Left forelimb (tissue), 1 donor: ENCODE measurements around the gene DHCR7.
A peak's percentile ranks its signal among the peaks of the same experiment; 100 is the strongest.

Source experiments
- DNase-seq: peaks from one replicate; pipeline ENCODE4 v3.0.0-alpha.2; 2018; ENCODE audit warnings: low spot score

Gene DHCR7

DNA sequence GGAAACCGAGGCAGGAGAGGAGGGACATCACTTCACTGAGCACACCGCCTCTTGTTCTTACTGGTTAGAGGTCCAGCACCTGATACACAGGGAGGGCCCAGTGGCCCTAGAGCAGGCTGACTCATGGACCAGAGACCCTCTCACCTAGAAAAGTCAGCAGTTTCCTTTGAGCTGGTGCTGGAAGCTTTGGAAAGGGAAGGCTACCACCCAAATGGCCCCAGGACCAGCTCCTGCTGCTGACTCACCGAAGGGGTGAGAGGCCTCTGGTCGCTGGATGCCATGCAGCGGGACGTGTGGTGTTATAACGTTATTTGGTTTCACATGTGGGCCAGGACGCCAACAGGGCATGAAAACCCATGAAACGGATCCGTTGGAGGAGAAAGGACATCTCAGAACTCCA lies 8.6 kb upstream of the DHCR7 start:
- DNase-seq, result no peak

DNA sequence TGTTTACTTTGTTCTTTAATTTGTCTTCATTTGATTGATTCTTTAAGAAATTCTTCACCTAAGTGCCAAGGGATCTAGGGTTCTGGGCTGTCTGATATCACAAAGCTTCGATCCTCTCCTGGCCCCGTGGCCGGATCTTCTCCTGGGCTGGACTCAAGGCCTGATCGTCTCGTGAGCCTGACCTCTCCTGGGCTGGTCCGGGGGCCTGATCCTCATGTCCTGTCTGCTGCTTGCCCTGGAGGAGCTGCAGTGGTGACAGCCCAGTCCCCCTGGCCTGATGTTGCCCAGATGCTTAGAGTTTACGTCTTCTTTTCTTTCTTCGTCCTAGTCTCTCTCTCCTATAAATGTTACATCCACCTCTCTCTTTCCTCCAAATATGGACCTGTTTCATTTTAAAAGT lies 8.1 kb upstream of the DHCR7 start:
- DNase-seq, result no peak

- no peak for DNase-seq
Measured at GRCh38 chr11:71454470-71455113, 6.4 kb upstream of the DHCR7 start.

DNA sequence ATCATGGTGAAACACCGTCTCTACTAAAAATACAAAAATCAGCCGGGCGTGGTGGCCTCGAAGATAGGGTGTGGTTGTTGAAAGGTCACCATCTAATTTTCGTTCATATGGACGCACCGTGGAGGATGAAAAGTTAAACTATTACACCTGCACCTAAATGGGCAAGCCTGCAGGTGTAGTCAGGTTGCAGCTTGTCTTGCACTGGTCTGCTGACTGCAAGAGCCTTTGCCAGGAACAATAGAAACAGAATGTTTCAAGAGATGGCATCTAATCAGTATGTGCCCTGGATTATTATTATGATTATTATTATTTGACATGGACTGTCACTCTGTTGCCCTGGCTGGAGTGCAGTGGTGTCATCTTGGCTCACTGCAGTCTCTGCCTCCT lies 5.7 kb upstream of the DHCR7 start:
- no peak for DNase-seq

DNA sequence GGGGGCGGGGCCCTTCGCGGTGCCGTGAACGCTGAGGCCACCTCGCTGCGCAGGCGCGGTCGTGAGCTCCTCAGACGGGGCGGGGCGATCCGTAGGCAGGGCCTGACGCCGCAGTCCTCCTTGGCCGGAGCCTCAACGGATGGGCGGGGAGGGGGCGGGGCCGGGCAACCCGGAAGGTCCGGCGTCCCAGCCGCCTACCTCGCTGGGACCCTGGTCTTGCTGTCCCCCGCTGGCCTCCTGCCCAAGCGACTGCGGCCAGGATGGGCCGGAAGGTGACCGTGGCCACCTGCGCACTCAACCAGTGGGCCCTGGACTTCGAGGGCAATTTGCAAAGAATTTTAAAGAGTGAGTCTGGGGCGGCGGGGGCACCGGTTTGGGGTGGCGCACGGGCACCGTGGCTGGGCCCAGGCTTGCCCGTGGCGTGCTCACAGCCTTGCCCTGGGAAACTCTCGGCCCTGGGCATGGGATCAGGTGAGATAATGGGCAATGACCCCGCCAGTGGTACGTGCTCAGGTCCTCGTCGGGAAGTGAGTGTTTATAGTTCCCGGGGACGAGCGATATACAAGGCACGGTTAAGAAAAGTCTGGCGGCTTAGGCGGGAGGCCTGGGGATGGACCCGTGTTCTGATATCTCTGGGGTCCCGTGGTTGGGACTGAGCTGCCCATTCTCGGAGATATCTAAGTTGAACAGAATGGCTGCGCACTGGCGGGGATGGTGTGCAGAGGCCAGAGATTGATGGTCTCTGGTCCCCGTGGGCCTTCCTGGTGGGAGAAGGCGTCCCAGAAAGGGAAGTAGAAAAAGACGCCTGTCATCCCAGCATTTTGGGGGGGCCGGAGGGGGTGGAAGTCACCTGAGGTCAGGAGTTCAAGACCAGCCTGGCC lies 5.1 kb upstream of the DHCR7 start, which contains the start of gene NADSYN1:
Gene NADSYN1, plus strand, starts transcription at position 167 of the 881 bp plus-strand sequence. Its CDS starts 94 bp downstream, at position 261.
- peak; percentile 98 for DNase-seq

- DNase-seq, result peak; percentile 51
Measured at GRCh38 chr11:71452199-71453036, 4.2 kb upstream of the DHCR7 start.

GRCh38 chr11:71451596-71452198 lies 3.5 kb upstream of the DHCR7 start:
- peak; percentile 42 for DNase-seq

GRCh38 chr11:71450939-71451338 lies 2.7 kb upstream of the DHCR7 start:
- peak; percentile 1 for DNase-seq

DNA sequence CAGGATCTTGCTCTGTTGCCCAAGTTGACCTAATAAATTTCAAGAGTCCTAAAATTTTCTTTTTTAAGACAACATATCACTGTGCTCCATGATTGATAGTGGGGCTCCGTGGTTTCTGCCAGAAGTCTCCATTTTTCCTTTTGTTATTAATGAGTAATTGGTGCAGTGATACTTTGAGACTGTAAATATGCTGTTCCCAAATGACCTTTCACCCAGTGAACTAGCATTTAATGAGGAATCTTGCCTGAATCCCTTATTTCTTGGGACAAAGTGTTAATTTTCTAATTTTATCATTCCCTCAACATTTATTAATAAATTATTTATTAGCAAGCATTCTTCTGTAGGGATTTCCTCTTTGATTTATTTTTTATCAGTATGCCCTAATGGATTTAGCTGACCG lies 2.3 kb upstream of the DHCR7 start:
- no peak for DNase-seq

GRCh38 chr11:71449596-71449995 lies 1.4 kb upstream of the DHCR7 start:
- no peak for DNase-seq

GRCh38 chr11:71447791-71448256 lies 369 bp downstream of the DHCR7 start:
- no peak for DNase-seq

DNA sequence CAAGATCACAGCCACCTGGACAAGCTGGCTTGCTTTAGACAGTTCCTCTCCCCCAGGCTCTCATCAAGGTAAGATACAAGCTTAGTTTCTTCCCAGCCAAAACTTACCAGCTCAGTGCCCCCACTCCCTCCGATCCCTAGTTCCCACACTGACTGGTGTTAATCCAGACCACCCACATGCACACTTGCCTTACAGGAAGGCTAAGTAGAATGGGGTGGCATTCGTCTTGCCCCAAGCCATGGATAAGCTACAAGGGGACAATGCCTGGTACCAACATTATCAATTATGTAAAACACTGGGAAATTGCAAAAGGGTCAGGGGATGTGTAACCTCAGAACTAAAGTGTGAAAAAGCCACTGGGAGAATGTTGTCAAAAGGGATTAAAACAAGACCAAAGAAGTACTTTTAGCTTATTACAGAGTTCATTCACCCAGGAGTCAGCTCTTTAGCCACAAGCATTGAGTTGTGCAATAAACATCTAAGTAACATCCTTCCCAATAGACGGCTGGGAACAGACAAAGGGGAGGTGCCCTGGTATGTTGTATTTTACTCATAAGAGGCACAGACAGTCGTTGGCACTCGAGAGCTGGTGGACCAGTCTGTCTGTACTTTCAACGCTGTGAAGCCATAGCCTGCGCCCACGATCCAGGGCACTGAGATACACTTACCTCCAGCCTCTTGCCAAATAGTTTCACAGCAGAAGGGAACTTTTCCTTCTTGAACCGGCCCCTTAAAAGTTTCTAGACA lies 1.1 kb downstream of the DHCR7 start:
- DNase-seq, result peak; percentile 6

GRCh38 chr11:71446150-71446549 lies 2.0 kb downstream of the DHCR7 start:
- no peak for DNase-seq

DNA sequence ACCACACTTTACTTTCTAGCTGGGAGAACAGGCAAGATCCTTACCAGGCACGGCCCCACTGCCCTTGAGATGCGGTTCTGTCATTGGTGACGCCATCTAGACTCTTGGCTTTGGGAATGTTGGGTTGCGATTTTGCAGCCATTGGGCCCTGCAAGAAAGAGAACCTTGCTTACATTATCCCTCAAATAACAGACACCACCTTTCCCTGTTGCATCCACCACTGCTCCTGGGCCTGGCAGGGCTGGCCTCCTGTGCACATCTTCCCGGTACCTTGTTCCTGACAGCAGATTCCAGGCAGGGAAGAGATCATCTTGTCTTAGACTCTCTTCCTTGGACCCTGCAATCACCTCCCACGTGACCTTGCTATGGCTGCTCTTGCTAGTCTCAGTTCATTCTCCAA lies 3.4 kb downstream of the DHCR7 start:
- peak; percentile 33 for DNase-seq

DNA sequence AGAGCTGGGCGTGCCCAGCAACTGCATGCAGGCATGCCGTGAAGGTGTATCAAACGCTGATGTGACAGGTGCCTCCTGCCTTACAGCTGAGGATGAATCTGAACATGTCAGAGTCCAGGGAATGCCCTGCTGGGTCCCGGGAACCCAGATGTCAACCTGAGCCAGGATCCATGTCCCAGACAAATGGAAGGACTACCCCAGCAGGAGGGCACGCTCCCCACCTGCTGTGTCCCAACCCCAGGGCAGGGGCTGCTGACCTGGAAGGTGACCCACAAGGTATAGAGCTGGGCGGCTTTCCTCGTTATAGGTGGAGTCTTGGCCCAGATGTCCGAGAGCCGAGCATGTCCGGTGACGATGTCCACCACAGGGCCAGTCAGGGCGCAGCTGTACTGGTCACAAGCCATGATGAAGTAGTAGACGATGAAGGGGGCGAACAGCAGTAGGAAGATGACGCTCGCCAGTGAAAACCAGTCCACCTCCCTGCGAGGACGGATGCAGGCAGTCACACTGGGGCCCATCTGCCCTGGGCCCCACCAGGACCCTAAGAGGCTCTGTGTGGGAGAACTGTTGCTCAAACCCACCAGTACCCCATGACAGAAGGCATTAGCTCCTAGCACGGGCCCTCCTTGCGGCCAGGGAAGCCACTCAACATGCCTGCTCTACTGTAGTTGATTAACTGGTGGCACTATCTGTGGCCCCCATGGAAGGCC lies 4.3 kb downstream of the DHCR7 start:
- peak; percentile 55 for DNase-seq

DNA sequence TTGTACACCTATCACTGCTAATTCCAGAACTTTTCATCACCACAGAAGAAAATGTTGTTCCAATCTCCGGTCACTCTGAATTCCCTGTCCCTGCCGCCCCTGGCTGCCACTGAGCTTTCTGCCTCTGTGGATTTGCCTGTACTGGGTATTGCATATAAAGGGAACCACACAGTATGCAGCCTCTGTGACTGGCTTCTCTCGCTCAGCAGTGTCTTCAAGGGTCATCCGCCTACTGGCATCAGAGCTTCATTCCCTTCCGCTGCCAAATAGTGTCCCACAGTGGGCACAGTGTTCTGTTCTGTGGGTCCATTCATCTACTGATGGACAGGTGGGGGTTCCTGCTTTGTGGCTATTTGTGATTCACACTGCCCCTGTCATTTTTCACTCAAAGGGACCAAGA lies 5.3 kb downstream of the DHCR7 start:
- no peak for DNase-seq

- no peak for DNase-seq
Measured at GRCh38 chr11:71442123-71442522, 6.1 kb downstream of the DHCR7 start.

DNA sequence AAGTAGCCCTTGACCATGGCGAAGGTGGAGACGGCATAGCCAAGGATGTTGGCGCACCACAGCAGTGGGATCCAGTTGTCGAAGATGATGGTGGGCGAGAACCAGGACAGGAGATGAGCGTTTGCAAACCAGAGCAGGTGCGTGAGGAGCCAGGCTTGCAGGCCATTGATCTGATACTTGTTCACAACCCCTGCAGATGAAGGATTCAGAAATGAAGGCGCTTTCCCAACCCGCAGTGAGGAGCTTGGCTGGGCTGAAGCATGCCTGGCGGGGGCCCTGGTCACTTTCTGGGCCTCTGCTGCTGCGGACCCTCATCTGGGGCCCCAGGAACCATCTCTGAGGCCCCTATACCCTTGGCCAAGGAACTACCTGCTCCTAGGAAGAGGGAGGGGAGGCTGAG lies 6.9 kb downstream of the DHCR7 start:
- DNase-seq, result no peak

- DNase-seq, result no peak
Measured at GRCh38 chr11:71440021-71440755, 8.0 kb downstream of the DHCR7 start.

GRCh38 chr11:71438650-71439049 lies 9.5 kb downstream of the DHCR7 start:
- DNase-seq, result no peak
